ENCODE data around the gene TACC2.

TACC2 gene

DNA sequence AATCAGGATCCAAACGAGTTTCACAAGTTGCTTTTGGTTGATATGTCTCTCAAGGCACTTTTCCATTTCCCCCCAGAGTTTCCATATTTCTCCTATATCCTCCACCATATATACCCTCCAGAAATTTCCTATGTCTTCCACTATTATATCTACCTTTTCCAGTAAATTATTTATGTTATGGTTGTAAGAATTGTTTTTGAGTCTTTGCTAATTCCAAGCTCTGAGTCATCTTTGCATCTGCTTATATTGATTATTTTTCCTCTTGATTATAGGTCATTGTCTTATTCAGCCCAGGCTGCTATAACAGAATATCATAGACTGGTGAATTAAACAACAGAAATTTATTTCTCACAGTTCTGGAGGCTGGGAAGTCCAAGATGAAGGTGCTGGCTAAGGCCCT, 12.7 kb downstream of the TACC2 start:
- H4K20me1 ChIP-seq (ENCODE audit: insufficient read depth, low read length), result no peaks in the 10 kb centered on the region

DNA sequence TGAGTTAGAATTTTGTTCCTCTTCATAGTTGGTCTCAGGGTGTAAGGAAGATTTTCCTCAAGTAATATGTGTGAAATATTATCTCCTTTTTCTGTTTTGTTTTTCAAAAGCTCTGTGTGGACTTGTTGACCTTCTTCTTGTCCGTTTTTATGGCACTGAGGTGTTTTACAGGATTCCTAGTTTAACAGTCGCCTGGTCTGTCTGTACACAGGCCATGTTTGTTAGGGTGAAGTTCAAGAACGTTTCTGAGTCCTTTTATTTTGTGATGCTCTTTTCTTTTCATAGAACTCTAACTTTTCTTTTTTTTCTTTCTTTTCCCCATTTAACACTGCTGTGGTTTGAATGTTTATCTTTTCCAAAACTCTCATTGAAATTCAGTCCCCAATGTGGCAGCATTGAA, 18.5 kb downstream of the TACC2 start:
- Histone ChIP-seq H3K4me3 (ENCODE audit: low read depth, low read length, poor library complexity, severe bottlenecking) (no peak overlapping the region), H4K20me1 (ENCODE audit: insufficient read depth, low read length) (no peaks in the 10 kb centered on the region), H3K79me2 (ENCODE audit: insufficient read depth, low read length) (no peaks in the 10 kb centered on the region), H3K36me3 (ENCODE audit: insufficient read depth, low read length) (no peaks in the 10 kb centered on the region), H3K9me3 (ENCODE audit: low read length) (no peaks in the 10 kb centered on the region), H3F3A (ENCODE audit: insufficient read depth, low read length) (no peaks in the 10 kb centered on the region), H3K4me2 (ENCODE audit: low read length) (no peak overlapping the region), H3K27ac (ENCODE audit: low read depth, low read length, poor library complexity, severe bottlenecking) (no peak overlapping the region), H3K9ac (ENCODE audit: low read length) (no peak overlapping the region), H3K27me3 (ENCODE audit: insufficient read depth, low read length) (no peaks in the 10 kb centered on the region), H3K9me2 (ENCODE audit: low read depth, low read length) (no peaks in the 10 kb centered on the region), H2AFZ (ENCODE audit: low read length) (no peak overlapping the region), H3K4me1 (ENCODE audit: insufficient read depth, low read length, severe bottlenecking) (no peaks in the 10 kb centered on the region)
- TF ChIP-seq EZH2 (IDR thresholded peaks at IDR 0.05; ENCODE audit: borderline replicate concordance, low read length), result no peak
- TF ChIP-seq, protein P1, sequence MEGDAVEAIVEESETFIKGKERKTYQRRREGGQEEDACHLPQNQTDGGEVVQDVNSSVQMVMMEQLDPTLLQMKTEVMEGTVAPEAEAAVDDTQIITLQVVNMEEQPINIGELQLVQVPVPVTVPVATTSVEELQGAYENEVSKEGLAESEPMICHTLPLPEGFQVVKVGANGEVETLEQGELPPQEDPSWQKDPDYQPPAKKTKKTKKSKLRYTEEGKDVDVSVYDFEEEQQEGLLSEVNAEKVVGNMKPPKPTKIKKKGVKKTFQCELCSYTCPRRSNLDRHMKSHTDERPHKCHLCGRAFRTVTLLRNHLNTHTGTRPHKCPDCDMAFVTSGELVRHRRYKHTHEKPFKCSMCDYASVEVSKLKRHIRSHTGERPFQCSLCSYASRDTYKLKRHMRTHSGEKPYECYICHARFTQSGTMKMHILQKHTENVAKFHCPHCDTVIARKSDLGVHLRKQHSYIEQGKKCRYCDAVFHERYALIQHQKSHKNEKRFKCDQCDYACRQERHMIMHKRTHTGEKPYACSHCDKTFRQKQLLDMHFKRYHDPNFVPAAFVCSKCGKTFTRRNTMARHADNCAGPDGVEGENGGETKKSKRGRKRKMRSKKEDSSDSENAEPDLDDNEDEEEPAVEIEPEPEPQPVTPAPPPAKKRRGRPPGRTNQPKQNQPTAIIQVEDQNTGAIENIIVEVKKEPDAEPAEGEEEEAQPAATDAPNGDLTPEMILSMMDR (IDR thresholded peaks at IDR 0.05; ENCODE audit: low read length), result no peak

More for the DNA sequence above, 12.7 kb downstream of the TACC2 start:
- no peak overlapping the region for H2AFZ ChIP-seq (ENCODE audit: low read length)
- no peak for TF ChIP-seq EZH2 (IDR thresholded peaks at IDR 0.05; ENCODE audit: borderline replicate concordance, low read length)
- TF ChIP-seq, protein P1 (IDR thresholded peaks at IDR 0.05; ENCODE audit: low read length), result no peak
- peaks cover 3% of the 10 kb centered on the region for H3K9me3 ChIP-seq (ENCODE audit: low read length)
- no peaks in the 10 kb centered on the region for H3K4me1 ChIP-seq (ENCODE audit: insufficient read depth, low read length, severe bottlenecking)
- H3K4me3 ChIP-seq (ENCODE audit: low read depth, low read length, poor library complexity, severe bottlenecking), result no peak overlapping the region
- H3F3A ChIP-seq (ENCODE audit: insufficient read depth, low read length), result no peaks in the 10 kb centered on the region
- H3K9me2 ChIP-seq (ENCODE audit: low read depth, low read length), result no peaks in the 10 kb centered on the region
- no peaks in the 10 kb centered on the region for H3K36me3 ChIP-seq (ENCODE audit: insufficient read depth, low read length)
- H3K27ac ChIP-seq (ENCODE audit: low read depth, low read length, poor library complexity, severe bottlenecking), result no peak overlapping the region
- no peaks in the 10 kb centered on the region for H3K27me3 ChIP-seq (ENCODE audit: insufficient read depth, low read length)
- H3K9ac ChIP-seq (ENCODE audit: low read length), result no peak overlapping the region
- no peaks in the 10 kb centered on the region for H3K79me2 ChIP-seq (ENCODE audit: insufficient read depth, low read length)
- no peak overlapping the region for H3K4me2 ChIP-seq (ENCODE audit: low read length)

DNA sequence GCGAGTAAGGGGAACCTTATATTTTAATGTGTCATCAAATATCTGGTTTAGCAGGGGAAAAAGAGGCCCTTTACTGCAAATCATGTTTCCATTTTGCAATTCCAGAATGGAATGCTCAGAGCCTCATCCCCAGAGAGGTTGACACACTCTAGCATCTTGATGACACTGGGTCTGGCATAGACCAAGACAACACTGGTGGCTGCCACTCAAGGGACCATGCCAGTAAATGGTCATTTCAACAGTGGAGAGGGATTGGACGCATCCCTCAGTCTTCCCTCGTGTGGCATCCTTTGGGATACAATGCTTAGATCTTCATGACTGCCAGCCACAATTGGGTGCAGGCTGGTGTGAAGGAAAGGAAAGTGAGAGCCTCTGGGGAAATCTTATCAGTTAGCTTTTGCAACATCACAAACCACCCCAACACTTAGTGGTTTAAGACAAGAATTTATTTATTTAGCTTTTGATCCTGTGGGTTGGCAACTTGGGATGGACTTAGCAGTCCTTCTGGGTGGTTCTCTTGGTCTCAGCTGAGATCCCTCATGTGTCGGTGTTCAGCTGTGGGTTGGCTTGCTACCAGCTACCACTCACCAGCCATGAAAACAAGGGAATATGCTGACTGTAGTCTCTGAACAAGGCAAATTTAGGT, 21.6 kb downstream of the TACC2 start:
- Histone ChIP-seq H3K36me3 (ENCODE audit: insufficient read depth, low read length) (no peaks in the 10 kb centered on the region), H3K4me2 (ENCODE audit: low read length) (no peak overlapping the region), H3K4me3 (ENCODE audit: low read depth, low read length, poor library complexity, severe bottlenecking) (no peak overlapping the region), H3K27me3 (ENCODE audit: insufficient read depth, low read length) (0 out of 2 replicates have a peak, but pooled peaks cover 5% of the 10 kb centered on the region), H3K9ac (ENCODE audit: low read length) (no peak overlapping the region), H4K20me1 (ENCODE audit: insufficient read depth, low read length) (no peaks in the 10 kb centered on the region), H3K9me3 (ENCODE audit: low read length) (no peaks in the 10 kb centered on the region), H2AFZ (ENCODE audit: low read length) (no peak overlapping the region), H3K4me1 (ENCODE audit: insufficient read depth, low read length, severe bottlenecking) (no peaks in the 10 kb centered on the region), H3K27ac (ENCODE audit: low read depth, low read length, poor library complexity, severe bottlenecking) (no peak overlapping the region), H3K9me2 (ENCODE audit: low read depth, low read length) (no peaks in the 10 kb centered on the region), H3F3A (ENCODE audit: insufficient read depth, low read length) (no peaks in the 10 kb centered on the region), H3K79me2 (ENCODE audit: insufficient read depth, low read length) (no peaks in the 10 kb centered on the region)
- TF ChIP-seq EZH2 (IDR thresholded peaks at IDR 0.05; ENCODE audit: borderline replicate concordance, low read length), result no peak

DNA sequence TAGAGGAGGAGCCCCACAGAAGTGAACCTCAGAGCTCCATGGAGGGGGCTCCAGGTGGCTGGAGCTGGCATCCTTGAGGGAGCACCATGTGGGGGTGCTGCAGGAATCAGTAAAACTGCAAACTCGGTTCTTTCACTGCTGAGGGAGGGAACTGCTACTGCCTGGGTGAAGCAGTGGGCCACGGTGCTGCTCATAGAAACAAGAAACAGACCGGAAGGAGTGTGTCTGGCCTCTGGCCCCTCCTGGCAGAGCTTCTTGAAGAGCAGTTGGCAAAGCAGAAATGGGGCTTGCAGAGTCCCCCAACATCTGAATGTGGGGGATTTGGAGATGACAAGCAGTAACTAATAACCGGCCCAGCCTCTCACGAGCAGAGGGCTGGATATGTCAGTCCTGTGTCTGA, 23.8 kb downstream of the TACC2 start:
- Histone ChIP-seq H3K36me3 (ENCODE audit: insufficient read depth, low read length) (no peaks in the 10 kb centered on the region), H3K9me2 (ENCODE audit: low read depth, low read length) (no peaks in the 10 kb centered on the region), H4K20me1 (ENCODE audit: insufficient read depth, low read length) (no peaks in the 10 kb centered on the region), H3K4me2 (ENCODE audit: low read length) (no peak overlapping the region), H3K27me3 (ENCODE audit: insufficient read depth, low read length) (peaks cover 5% of the 10 kb centered on the region; the same call in 1 of the 2 replicates), H3F3A (ENCODE audit: insufficient read depth, low read length) (no peaks in the 10 kb centered on the region), H3K27ac (ENCODE audit: low read depth, low read length, poor library complexity, severe bottlenecking) (no peak overlapping the region), H3K9ac (ENCODE audit: low read length) (no peak overlapping the region), H3K79me2 (ENCODE audit: insufficient read depth, low read length) (no peaks in the 10 kb centered on the region), H3K4me1 (ENCODE audit: insufficient read depth, low read length, severe bottlenecking) (no peaks in the 10 kb centered on the region), H3K4me3 (ENCODE audit: low read depth, low read length, poor library complexity, severe bottlenecking) (no peak overlapping the region), H3K9me3 (ENCODE audit: low read length) (no peaks in the 10 kb centered on the region), H2AFZ (ENCODE audit: low read length) (no peak overlapping the region)
- TF ChIP-seq, protein P1 (IDR thresholded peaks at IDR 0.05; ENCODE audit: low read length), result no peak
- TF ChIP-seq EZH2 (IDR thresholded peaks at IDR 0.05; ENCODE audit: borderline replicate concordance, low read length), result no peak
